GM12878 (cell line): ENCODE results near the gene GPR18. TPM values are rescaled to one million over a fixed set of nuclear protein-coding genes. Genes with fewer than 3 reads are reported as not detected.
A peak's percentile ranks its signal among the peaks of the same experiment; 100 is the strongest.

ENCODE experiments used
- polyA plus RNA-seq, 11 experiments: library from polyadenylated mRNA; depleted of rRNA in 4 of 11; unstranded in 6 of 11; stranded (reverse) in 5 of 11; fragments of >200 nt; fragmentation: Nextera tagmentation in 4 of 11; fragmentation: Illumina TruSeq in 1 of 11; extraction: Ambion mirVana in 4 of 11; extraction: Trizol in 1 of 11; gene quantifications; 1 replicate in 1 of 11; 2 replicates in 10 of 11; pipeline versions ENCODE4 v1.2.1 to v1.2.3, GENCODE V29; 2011 to 2016; ENCODE audit warnings: inconsistent platforms in 2 of 11, missing spikeins in 2 of 11, low read depth in 1 of 11
- small RNA-seq: library from RNA; depleted of rRNA; stranded (forward); fragments of <200 nt; gene quantifications from one replicate; pipeline ENCODE3, GENCODE V24; 2014
- total RNA-seq, 4 experiments: library from RNA; depleted of rRNA in 3 of 4; stranded (reverse); fragments of >200 nt in 3 of 4; fragmentation: Illumina TruSeq in 1 of 4; extraction: Trizol in 1 of 4; gene quantifications; 2 replicates each; pipeline versions ENCODE4 v1.2.1 to v1.2.3, GENCODE V29; 2013 to 2021

The GPR18 gene
- total and polyA plus RNA-seq, 10 of the 15 experiments (the other 5 are each of a cell fraction or from before 2014, with no cell fraction given), result 3.3 to 12.9 (median 5.2) TPM

Small RNA genes within 50 kb of the gene (small RNA-seq; reads per million reads assigned to genes)
- 0.78 reads per million, percentile 23 among the genes with 10 or more reads in this experiment for gene RN7SKP9

Other genes starting within 250 kb of the GPR18 start
- 15.2 and 16.9 TPM in 2 replicates for gene UBAC2, start 57.5 kb downstream of the GPR18 start, total RNA-seq (2014; rRNA removed)
- 12.1 and 13.4 TPM in 2 replicates for gene UBAC2, start 57.5 kb downstream of the GPR18 start, total RNA-seq (2014; rRNA removed; fragmentation: Illumina TruSeq; extraction: Trizol)
- 18.7 and 20.0 TPM in 2 replicates for gene UBAC2, start 57.5 kb downstream of the GPR18 start, total RNA-seq (2021)
- 54.6 and 60.2 TPM in 2 replicates for gene UBAC2, start 57.5 kb downstream of the GPR18 start, polyA plus RNA-seq (2011; rRNA removed)
- gene UBAC2, start 57.5 kb downstream of the GPR18 start, polyA plus RNA-seq (2014; fragmentation: Illumina TruSeq; extraction: Trizol), result 18.0 and 22.3 TPM in 2 replicates
- gene UBAC2, start 57.5 kb downstream of the GPR18 start, polyA plus RNA-seq (2014; fragmentation: Nextera tagmentation; extraction: Ambion mirVana), result 1 to 10 TPM; 3.0 to 4.1 TPM
- gene UBAC2, start 57.5 kb downstream of the GPR18 start, polyA plus RNA-seq (2014; rRNA removed), result 14.5 and 17.0 TPM in 2 replicates
- gene UBAC2, start 57.5 kb downstream of the GPR18 start, polyA plus RNA-seq (2016; fragmentation: Nextera tagmentation; extraction: Ambion mirVana), result 10 to 100 TPM; 32.5 to 35.1 TPM
- 200 and 238 TPM in 2 replicates for gene GPR183, start 49.0 kb upstream of the GPR18 start, total RNA-seq (2014; rRNA removed)
- gene GPR183, start 49.0 kb upstream of the GPR18 start, total RNA-seq (2014; rRNA removed; fragmentation: Illumina TruSeq; extraction: Trizol), result 224 and 226 TPM in 2 replicates
- 138 TPM in 2 replicates for gene GPR183, start 49.0 kb upstream of the GPR18 start, total RNA-seq (2021)
- 275 and 360 TPM in 2 replicates for gene GPR183, start 49.0 kb upstream of the GPR18 start, polyA plus RNA-seq (2011; rRNA removed)
- 283 and 347 TPM in 2 replicates for gene GPR183, start 49.0 kb upstream of the GPR18 start, polyA plus RNA-seq (2014; fragmentation: Illumina TruSeq; extraction: Trizol)
- gene GPR183, start 49.0 kb upstream of the GPR18 start, polyA plus RNA-seq (2014; fragmentation: Nextera tagmentation; extraction: Ambion mirVana), result 100 to 1,000 TPM; 333 to 669 TPM
- 112 and 134 TPM in 2 replicates for gene GPR183, start 49.0 kb upstream of the GPR18 start, polyA plus RNA-seq (2014; rRNA removed)
- gene GPR183, start 49.0 kb upstream of the GPR18 start, polyA plus RNA-seq (2016; fragmentation: Nextera tagmentation; extraction: Ambion mirVana), result 100 to 1,000 TPM; 209 to 225 TPM
- 89.3 and 113 TPM in 2 replicates for gene TM9SF2, start 243.1 kb upstream of the GPR18 start, total RNA-seq (2014; rRNA removed)
- gene TM9SF2, start 243.1 kb upstream of the GPR18 start, total RNA-seq (2014; rRNA removed; fragmentation: Illumina TruSeq; extraction: Trizol), result 96.5 and 99.3 TPM in 2 replicates
- 75.0 and 77.2 TPM in 2 replicates for gene TM9SF2, start 243.1 kb upstream of the GPR18 start, total RNA-seq (2021)
- 75.1 and 98.9 TPM in 2 replicates for gene TM9SF2, start 243.1 kb upstream of the GPR18 start, polyA plus RNA-seq (2011; rRNA removed)
- gene TM9SF2, start 243.1 kb upstream of the GPR18 start, polyA plus RNA-seq (2014; fragmentation: Illumina TruSeq; extraction: Trizol), result 81.2 and 95.6 TPM in 2 replicates
- gene TM9SF2, start 243.1 kb upstream of the GPR18 start, polyA plus RNA-seq (2014; fragmentation: Nextera tagmentation; extraction: Ambion mirVana), result 10 to 100 TPM; 34.6 to 42.5 TPM
- 51.8 and 62.9 TPM in 2 replicates for gene TM9SF2, start 243.1 kb upstream of the GPR18 start, polyA plus RNA-seq (2014; rRNA removed)
- gene TM9SF2, start 243.1 kb upstream of the GPR18 start, polyA plus RNA-seq (2016; fragmentation: Nextera tagmentation; extraction: Ambion mirVana), result 100 to 1,000 TPM; 122 to 128 TPM